Activated T-cell treated with anti-CD3 and anti-CD28 coated beads, Interleukin-2, amount 50 U/mL, for 72 hours (primary cell): Measurements from ENCODE around the gene RUSC1. TPM values are rescaled to one million over a fixed set of nuclear protein-coding genes. Genes with fewer than 3 reads are reported as not detected.
"Not testable (repeated sequence)": the region's sequence is repeated elsewhere in the genome, so short reads cannot be mapped to it uniquely, and the experiment has no call there.

ENCODE experiments used
- ATAC-seq, 2 donors: fragments of 150-1000 bp; cut with Tn5 transposase; replicated peaks in 1 of 2; 2 replicates each; pipeline ENCODE4 v1.10.0; 2021; ENCODE audit warnings: moderate library complexity in 2 of 2, mild to moderate bottlenecking in 1 of 2
- DNase-seq, 2 donors: peaks; one replicate each; pipeline ENCODE4 v3.0.0; 2021 to 2022; ENCODE audit warnings: mixed read lengths in 1 of 2
- H3K27ac Mint-ChIP-seq: one replicate; pipeline ENCODE4 v1.8.0; 2022; ENCODE audit warnings: mild to moderate bottlenecking, moderate library complexity, mixed read lengths
- H3K27me3 Mint-ChIP-seq: one replicate; pipeline ENCODE4 v1.8.0; 2022; ENCODE audit warnings: low read depth, mixed read lengths
- H3K36me3 Mint-ChIP-seq, 2 donors: one replicate each; pipeline ENCODE4 v1.8.0; 2022; ENCODE audit warnings: mixed read lengths in 2 of 2, mild to moderate bottlenecking in 1 of 2; ENCODE audit not compliant: insufficient read depth in 2 of 2
- H3K4me1 Mint-ChIP-seq: one replicate; pipeline ENCODE4 v1.8.0; 2022; ENCODE audit warnings: low read depth, mixed read lengths
- H3K4me3 Mint-ChIP-seq, 2 donors: one replicate each; pipeline ENCODE4 v1.8.0; 2022; ENCODE audit warnings: mild to moderate bottlenecking in 2 of 2, mixed read lengths in 2 of 2, moderate library complexity in 2 of 2
- H3K9me3 Mint-ChIP-seq, 2 donors: one replicate each; pipeline ENCODE4 v1.8.0; 2022; ENCODE audit warnings: mixed read lengths in 2 of 2
- total RNA-seq, 2 donors: library from RNA; stranded (reverse); gene quantifications; one replicate each; pipeline ENCODE4 v1.2.3, GENCODE V29; 2022

The RUSC1 gene
- total RNA-seq, 2 donors from 2014 or later: 20.5 to 26.8 TPM

DNA sequence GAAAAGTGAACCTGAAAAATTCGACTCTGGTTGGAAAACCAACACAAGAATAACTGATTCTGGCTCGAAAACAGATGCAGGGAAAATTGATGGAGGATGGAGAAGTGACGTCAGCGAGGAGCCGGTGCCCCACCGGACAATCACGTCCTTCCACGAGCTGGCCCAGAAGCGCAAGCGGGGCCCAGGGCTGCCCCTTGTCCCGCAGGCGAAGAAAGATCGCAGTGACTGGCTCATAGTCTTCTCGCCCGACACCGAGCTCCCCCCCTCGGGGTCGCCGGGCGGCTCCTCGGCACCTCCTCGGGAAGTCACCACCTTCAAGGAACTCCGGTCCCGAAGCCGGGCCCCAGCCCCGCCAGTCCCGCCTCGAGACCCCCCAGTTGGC lies 1.9 kb downstream of the RUSC1 start:
- peak overlapping the region; percentile 66 to 84 for H3K4me3 Mint-ChIP-seq
- H3K9me3 Mint-ChIP-seq: no peaks in the 10 kb centered on the region
- H3K27ac Mint-ChIP-seq: no peak overlapping the region
- peaks cover 40% of the 10 kb centered on the region for H3K4me1 Mint-ChIP-seq
- DNase-seq: peak in 1 of 2 donors; percentile 18
- H3K27me3 Mint-ChIP-seq: no peaks in the 10 kb centered on the region
- ATAC-seq: no peak
- H3K36me3 Mint-ChIP-seq: peaks cover 0 to 3% of the 10 kb centered on the region in 2 donors

DNA sequence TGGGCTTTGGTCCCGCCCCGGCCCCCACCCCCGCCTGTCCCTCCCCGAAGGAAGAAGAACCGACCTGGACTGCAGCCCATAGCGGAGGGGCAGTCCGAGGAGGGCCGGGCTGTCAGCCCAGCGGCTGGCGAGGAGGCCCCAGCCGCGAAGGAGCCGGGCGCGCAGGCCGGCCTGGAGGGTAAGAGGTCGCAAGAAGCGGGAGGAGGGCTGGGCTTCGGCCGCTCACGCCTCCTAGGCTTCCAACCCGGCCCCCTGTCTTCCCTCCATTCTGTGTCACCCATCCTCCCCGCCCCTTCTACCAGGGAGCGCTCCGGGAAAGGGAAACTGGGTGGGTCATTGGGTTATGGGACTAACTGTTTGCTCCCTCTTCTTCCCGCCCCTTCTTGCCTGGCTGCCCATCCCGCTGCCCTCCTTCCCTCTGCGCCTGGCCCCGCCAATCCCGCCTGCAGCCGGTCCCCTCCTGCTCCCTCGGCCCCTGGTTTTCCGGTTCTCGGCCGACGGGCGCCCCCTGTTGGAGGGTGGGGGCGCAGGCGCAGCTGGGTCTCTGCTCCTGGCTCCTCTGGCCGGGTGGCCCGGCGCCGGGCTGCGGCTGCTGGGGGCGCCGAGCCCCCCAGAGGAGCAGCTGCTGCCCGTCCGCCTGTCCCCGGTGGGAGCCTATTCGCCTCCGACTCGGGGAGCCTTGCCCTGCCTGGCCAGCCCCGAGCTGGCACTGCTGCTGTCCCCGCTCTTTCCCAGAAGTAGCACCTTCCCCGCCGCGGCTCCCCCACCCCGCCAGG lies 2.4 kb downstream of the RUSC1 start:
- Mint-ChIP-seq H3K27ac (no peak overlapping the region), H3K36me3 (peaks cover 0 to 3% of the 10 kb centered on the region in 2 donors), H3K4me3 (peak overlapping the region; percentile 73 to 84), H3K4me1 (peaks cover 40% of the 10 kb centered on the region), H3K27me3 (no peaks in the 10 kb centered on the region), H3K9me3 (no peaks in the 10 kb centered on the region)
- DNase-seq (peak; percentile 90 to 95), ATAC-seq (peak; percentile 59 to 60)

DNA sequence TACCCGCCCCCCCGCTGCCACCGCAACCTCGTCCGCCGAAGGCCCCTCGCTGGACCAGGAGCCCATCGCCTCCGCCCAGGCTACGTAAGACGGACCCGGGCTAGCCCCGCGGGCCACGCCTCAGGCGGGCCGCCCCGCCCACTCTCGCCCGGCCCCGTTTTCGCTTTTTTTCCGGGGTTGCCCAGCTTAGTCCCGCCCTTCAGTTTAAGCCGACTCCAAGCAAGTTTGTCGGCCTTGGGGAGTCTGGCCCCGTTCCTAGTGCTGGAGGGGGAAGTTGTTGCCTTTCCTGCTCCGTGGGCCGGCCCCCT lies 3.0 kb downstream of the RUSC1 start:
- Mint-ChIP-seq H3K27me3 (no peaks in the 10 kb centered on the region), H3K9me3 (no peaks in the 10 kb centered on the region), H3K4me3 (peak overlapping the region; percentile 73 to 84), H3K36me3 (peaks cover 0 to 3% of the 10 kb centered on the region in 2 donors), H3K4me1 (peaks cover 40% of the 10 kb centered on the region), H3K27ac (peak overlapping the region; percentile 24)
- peak; percentile 66 to 72 for ATAC-seq
- peak; percentile 84 to 88 for DNase-seq

DNA sequence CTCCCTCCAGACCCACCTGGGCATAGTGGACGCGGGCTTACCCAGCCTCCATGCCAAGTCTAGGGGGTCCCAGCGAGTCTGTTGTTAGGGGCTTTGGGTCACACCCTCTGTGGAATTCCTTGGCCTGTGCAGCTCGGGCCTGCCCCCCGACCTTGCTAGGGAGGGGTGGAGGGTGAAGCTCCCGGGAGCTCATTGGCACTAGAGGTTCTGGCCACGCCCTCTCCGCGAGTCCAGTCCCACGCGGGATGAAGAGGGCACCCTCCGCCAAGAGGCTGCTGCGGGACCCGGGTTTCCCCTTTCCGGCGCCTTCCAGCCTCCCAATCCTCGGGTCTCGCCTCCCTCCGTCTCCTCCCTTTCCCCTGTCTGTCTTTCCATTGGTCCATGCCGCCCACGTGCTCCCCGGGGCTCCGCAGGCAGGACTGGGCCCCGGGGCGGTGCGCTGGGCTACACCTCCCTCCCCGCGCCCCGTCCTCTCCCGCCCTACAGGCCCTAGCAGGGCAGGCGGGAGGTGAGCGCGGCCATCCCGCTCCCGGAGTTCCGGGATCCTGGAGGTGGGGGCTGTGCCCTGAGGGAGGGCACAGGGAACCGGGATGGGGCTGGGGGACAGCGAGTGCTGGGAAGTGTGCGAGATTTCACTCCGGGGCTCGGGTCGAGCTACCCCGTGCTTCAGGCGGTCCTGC lies 3.5 kb downstream of the RUSC1 start:
- Mint-ChIP-seq H3K9me3 (no peaks in the 10 kb centered on the region), H3K27me3 (no peaks in the 10 kb centered on the region), H3K36me3 (no peaks in the 10 kb centered on the region), H3K4me1 (peaks cover 40% of the 10 kb centered on the region), H3K27ac (peak overlapping the region; percentile 24), H3K4me3 (peak overlapping the region; percentile 73 to 84)
- DNase-seq (peak; percentile 94 to 96), ATAC-seq (peak; percentile 84)

DNA sequence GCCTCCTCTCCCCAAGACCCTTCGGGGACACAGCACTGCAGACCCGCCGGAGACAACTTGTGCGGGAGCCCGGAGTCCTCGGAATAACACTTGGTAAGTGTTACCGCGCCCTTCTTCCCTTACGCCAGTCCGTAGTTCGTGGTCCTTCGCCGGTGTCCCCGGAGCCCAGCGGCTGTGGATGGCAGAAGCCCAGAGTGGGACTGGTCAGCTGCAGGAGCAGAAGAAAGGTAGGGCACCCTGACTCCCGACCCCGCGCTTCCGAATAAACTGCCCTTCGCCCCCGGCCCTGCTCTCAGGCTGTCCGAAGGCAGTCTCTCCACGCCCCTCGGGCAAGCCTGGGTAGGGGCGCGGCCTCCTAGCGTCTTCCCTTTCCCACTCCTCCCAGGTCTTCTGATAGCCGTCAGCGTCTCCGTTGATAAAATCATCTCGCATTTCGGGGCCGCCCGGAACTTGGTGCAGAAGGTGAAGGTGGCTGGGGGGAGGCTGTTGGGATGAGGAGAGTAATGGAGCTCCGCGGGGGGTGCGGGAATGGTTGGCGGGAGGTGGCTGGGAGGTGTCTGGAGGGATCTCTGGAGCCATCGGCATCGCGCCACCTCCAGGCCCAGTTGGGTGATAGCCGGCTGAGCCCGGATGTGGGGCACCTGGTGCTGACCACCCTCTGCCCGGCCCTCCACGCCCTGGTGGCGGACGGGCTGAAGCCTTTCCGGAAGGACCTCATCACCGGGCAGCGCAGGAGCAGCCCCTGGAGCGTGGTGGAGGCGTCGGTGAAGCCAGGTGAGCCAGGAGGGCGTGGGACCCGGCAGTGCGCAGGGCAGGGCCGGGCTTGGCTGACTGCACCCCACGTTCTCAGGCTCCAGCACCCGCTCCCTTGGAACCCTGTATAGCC lies 4.3 kb downstream of the RUSC1 start:
- Mint-ChIP-seq H3K4me1 (peaks cover 38% of the 10 kb centered on the region), H3K9me3 (no peaks in the 10 kb centered on the region), H3K36me3 (peaks cover 0 to 1% of the 10 kb centered on the region in 2 donors), H3K4me3 (peak overlapping the region; percentile 73 to 84), H3K27ac (no peak overlapping the region), H3K27me3 (no peaks in the 10 kb centered on the region)
- DNase-seq (peak; percentile 33 to 34), ATAC-seq (peak in 1 of 2 donors; percentile 0)

DNA sequence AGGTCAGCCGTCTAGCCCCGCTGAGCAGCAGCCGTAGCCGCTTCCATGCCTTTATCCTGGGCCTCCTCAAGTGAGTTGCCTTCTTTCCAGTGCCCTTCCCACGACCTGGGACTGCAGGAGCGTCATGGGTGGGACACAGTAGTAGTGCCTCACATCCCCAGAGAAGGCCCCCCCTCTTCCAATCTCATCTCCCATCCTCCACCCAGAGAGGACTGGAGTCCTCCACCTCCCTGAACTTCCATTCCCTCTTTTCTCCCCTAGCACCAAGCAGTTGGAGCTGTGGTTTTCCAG lies 4.9 kb downstream of the RUSC1 start:
- Mint-ChIP-seq H3K4me3 (peak overlapping the region; percentile 73 to 84), H3K9me3 (no peaks in the 10 kb centered on the region), H3K27ac (no peak overlapping the region), H3K27me3 (no peaks in the 10 kb centered on the region), H3K4me1 (peaks cover 32% of the 10 kb centered on the region), H3K36me3 (peaks cover under 1 to 1% of the 10 kb centered on the region in 2 donors)
- ATAC-seq: no peak
- no peak for DNase-seq

DNA sequence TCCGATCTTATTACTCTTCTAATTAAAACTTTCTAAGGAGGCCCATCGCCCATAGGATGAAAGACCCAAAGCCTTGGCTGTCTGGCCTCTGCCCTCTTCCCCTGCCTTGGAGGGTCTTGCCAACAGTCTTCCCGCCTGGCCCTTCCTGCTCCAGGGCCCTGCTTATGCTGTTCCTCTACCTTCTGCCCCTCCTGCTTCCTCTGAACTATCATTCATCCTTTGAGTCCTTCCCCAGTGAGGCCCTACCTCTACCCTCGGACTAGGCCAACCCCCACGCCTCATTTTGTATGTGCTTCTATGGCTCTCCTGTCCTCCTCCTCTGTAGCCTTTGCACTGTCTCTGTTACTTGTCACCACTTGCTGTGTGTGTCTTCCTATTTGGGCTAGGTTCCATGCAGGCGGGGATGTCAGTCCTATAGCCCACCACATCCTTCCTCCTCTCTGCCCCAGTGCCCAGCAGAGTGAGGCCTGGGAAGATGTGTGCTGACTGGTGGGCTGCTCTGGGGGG lies 5.4 kb downstream of the RUSC1 start:
- no peak overlapping the region for H3K27ac Mint-ChIP-seq
- DNase-seq: no peak
- H3K4me1 Mint-ChIP-seq: peaks cover 26% of the 10 kb centered on the region
- peak overlapping the region; percentile 26 to 84 for H3K4me3 Mint-ChIP-seq
- H3K9me3 Mint-ChIP-seq: no peaks in the 10 kb centered on the region
- H3K36me3 Mint-ChIP-seq: peaks cover 4 to 6% of the 10 kb centered on the region in 2 donors
- no peaks in the 10 kb centered on the region for H3K27me3 Mint-ChIP-seq
- no peak for ATAC-seq

DNA sequence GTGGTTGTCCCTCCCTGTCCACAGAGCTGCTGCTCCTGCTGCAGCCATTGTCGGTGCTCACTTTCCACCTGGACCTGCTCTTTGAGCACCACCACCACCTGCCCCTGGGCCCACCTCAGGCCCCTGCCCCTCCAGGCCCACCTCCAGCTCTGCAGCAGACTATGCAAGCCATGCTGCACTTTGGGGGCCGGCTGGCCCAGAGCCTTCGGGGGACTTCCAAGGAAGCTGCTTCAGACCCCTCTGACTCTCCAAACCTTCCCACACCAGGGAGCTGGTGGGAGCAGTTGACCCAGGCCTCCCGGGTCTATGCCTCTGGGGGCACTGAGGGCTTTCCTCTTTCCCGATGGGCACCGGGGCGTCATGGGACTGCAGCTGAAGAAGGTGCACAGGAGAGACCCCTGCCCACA lies 5.9 kb downstream of the RUSC1 start:
- no peak overlapping the region for H3K4me3 Mint-ChIP-seq
- peaks cover 5 to 7% of the 10 kb centered on the region in 2 donors for H3K36me3 Mint-ChIP-seq
- DNase-seq (peak in 1 of 2 donors; percentile 6), ATAC-seq (no peak)
- no peaks in the 10 kb centered on the region for H3K27me3 Mint-ChIP-seq
- H3K4me1 Mint-ChIP-seq: peaks cover 21% of the 10 kb centered on the region
- H3K27ac Mint-ChIP-seq: no peak overlapping the region
- no peaks in the 10 kb centered on the region for H3K9me3 Mint-ChIP-seq

DNA sequence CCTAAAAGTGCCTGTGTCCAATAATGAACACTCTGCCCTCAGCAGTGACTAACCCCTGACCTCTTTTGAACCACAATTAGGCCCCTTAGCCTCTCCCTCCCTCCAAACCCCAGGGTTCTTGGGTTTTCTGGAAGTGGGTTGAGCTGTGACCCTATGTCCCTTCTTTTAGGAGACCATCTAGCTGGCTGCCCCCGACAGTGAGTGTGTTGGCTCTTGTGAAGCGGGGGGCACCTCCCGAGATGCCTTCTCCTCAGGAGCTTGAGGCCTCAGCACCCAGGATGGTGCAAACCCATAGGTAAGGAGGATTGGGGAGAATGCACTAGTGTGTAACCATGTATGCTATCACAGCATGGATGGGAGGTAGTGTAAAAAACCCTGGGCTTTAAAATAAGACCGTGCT lies 7.3 kb downstream of the RUSC1 start:
- Mint-ChIP-seq H3K27me3 (no peaks in the 10 kb centered on the region), H3K4me1 (peaks cover 10% of the 10 kb centered on the region), H3K27ac (no peak overlapping the region), H3K36me3 (peaks cover 5 to 7% of the 10 kb centered on the region in 2 donors), H3K4me3 (no peak overlapping the region), H3K9me3 (no peaks in the 10 kb centered on the region)
- DNase-seq (no peak), ATAC-seq (no peak)

DNA sequence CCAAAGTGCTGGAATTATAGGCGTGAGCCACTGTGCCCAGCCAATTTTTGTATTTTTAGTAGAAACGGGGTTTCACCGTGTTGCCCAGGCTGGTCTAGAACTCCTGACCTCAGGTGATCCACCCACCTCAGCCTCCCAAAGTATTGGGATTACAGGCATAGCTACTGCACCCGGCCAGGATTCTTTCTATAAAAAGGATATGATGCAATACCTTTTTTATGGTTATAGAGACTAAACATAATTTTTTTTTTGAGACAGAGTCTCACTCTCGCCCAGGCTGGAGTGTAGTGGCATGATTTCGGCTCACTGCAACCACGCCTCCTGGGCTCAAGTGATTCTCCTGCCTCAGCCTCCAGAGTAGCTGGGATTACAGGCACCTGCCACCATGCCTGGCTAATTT lies 8.2 kb downstream of the RUSC1 start:
- H3K4me1 Mint-ChIP-seq: peaks cover 10% of the 10 kb centered on the region
- H3K27ac Mint-ChIP-seq, H3K27me3 Mint-ChIP-seq, ATAC-seq, H3K4me3 Mint-ChIP-seq, DNase-seq, H3K9me3 Mint-ChIP-seq, H3K36me3 Mint-ChIP-seq: not testable (repeated sequence)

DNA sequence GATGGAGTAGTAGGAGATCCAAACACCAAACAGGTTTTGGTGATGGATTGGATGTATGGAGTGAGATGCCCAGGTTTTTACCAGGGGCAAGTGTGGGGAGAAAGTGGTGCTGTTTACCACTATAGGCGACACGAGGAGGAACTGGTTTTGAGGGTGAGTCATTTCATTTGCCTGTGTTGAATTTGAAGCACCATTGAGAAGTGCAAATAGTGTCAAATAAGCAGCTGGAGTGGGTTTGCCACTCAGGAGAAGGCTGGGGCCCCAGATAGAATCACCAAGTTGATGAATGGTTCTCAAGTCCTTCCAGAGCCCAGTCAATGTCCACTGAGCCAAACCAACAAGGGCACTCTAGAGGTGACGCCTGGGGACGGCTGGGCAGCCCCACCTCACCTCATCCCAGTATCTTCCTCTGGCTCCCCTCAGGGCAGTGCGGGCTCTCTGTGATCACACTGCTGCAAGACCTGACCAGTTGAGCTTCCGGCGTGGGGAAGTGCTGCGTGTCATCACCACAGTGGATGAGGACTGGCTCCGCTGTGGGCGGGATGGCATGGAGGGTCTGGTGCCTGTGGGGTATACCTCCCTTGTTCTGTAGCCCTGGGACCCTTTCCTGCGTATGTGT lies 9.4 kb downstream of the RUSC1 start:
- no peaks in the 10 kb centered on the region for H3K27me3 Mint-ChIP-seq
- H3K36me3 Mint-ChIP-seq: peaks cover 5 to 9% of the 10 kb centered on the region in 2 donors
- DNase-seq: no peak
- peaks cover 10% of the 10 kb centered on the region for H3K4me1 Mint-ChIP-seq
- peak; percentile 12 for ATAC-seq
- no peaks in the 10 kb centered on the region for H3K9me3 Mint-ChIP-seq
- no peak overlapping the region for H3K4me3 Mint-ChIP-seq
- peak overlapping the region; percentile 93 for H3K27ac Mint-ChIP-seq

DNA sequence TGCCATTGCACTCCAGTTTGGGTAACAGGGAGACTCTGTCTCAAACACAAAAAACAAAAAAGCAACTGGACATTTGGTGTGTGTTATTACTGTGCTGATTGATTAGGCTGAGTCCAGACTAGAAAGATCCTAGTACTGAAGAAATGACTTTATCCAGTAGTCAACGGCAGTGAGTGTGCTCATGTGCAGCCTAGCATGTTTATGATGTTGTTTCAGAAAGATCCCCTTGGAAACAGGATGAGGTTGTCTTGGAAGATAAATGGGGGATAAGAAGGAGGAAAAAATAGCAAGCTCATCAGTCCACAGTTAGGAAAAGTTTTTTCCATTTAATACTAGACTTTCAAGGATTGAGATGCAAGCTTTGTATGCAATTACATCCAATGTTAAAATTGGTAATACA lies 14.3 kb downstream of the RUSC1 start:
- ATAC-seq (no peak), DNase-seq (no peak)
- no peaks in the 10 kb centered on the region for H3K4me1 Mint-ChIP-seq
- no peaks in the 10 kb centered on the region for H3K9me3 Mint-ChIP-seq
- peaks cover 5 to 17% of the 10 kb centered on the region in 2 donors for H3K36me3 Mint-ChIP-seq
- H3K27me3 Mint-ChIP-seq: no peaks in the 10 kb centered on the region
- no peak overlapping the region for H3K27ac Mint-ChIP-seq
- H3K4me3 Mint-ChIP-seq: no peak overlapping the region
